Stomach smooth muscle (tissue), 2 donors: ENCODE measurements around the gene UBXN2A.
"Not testable (repeated sequence)": the region's sequence is repeated elsewhere in the genome, so short reads cannot be mapped to it uniquely, and the experiment has no call there.

Source experiments
- H3K27ac ChIP-seq: one replicate; pipeline ENCODE4 v1.7.0; 2013; ENCODE audit warnings: mild to moderate bottlenecking, low read length, inconsistent platforms
- H3K27me3 ChIP-seq, 2 donors: one replicate each; pipeline ENCODE4 v1.7.0; 2013; ENCODE audit warnings: low read length in 2 of 2; ENCODE audit not compliant: insufficient read depth in 2 of 2, control insufficient read depth in 1 of 2
- H3K36me3 ChIP-seq, 2 donors: one replicate each; pipeline ENCODE4 v1.7.0; 2013; ENCODE audit warnings: low read length in 2 of 2; ENCODE audit not compliant: control insufficient read depth in 2 of 2, insufficient read depth in 2 of 2
- H3K4me1 ChIP-seq: one replicate; pipeline ENCODE4 v1.7.0; 2013; ENCODE audit warnings: low read length; ENCODE audit not compliant: control insufficient read depth, insufficient read depth
- H3K4me3 ChIP-seq, 2 donors: one replicate each; pipeline ENCODE4 v1.7.0; 2013; ENCODE audit warnings: low read length in 2 of 2
- H3K9ac ChIP-seq, 2 donors: one replicate each; pipeline ENCODE4 v1.7.0; 2013; ENCODE audit warnings: low read length in 2 of 2, mild to moderate bottlenecking in 1 of 2
- H3K9me3 ChIP-seq, 2 donors: one replicate each; pipeline ENCODE4 v1.7.0; 2013; ENCODE audit warnings: low read length in 2 of 2; ENCODE audit not compliant: control insufficient read depth in 2 of 2
- donor health status: healthy.
- donor health status: Pancreatic carcinoma.

Gene UBXN2A

GRCh38 chr2:23943666-23944065, 3.4 kb downstream of the UBXN2A start:
- H3K27me3 ChIP-seq, result no peaks in the 10 kb centered on the region
- no peak overlapping the region for H3K9ac ChIP-seq
- no peak overlapping the region for H3K27ac ChIP-seq
- no peaks in the 10 kb centered on the region for H3K9me3 ChIP-seq
- no peak overlapping the region for H3K4me3 ChIP-seq
- H3K36me3 ChIP-seq, result peaks cover 0 to 3% of the 10 kb centered on the region in 2 donors
- peaks cover 24% of the 10 kb centered on the region for H3K4me1 ChIP-seq

GRCh38 chr2:23944527-23944926, 4.3 kb downstream of the UBXN2A start:
- no peak overlapping the region for H3K9ac ChIP-seq

DNA sequence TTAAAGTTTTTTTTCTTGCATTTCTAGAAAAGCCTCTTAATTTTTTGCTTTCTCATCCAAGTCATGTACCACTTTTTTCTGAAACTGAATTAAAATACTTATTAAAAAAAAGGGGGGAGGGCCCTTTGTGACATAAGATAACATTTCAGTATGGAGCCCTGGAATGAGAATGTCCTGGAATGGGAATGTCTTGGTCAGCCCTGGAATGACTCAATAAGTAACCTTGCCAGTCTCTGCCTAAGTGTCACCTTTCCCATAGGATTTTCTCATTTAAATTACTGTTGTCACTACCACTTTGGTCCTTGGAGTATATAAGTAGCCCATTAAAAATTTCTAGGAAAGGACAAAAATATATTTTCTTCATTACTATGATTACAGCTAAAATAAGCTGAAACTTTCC, 4.7 kb downstream of the UBXN2A start:
- H3K27me3 ChIP-seq, result no peaks in the 10 kb centered on the region
- H3K9me3 ChIP-seq, result no peaks in the 10 kb centered on the region
- peaks cover 15% of the 10 kb centered on the region for H3K4me1 ChIP-seq
- H3K4me3 ChIP-seq, result no peak overlapping the region
- peaks cover 0 to 3% of the 10 kb centered on the region in 2 donors for H3K36me3 ChIP-seq
- H3K27ac ChIP-seq, result no peak overlapping the region
- H3K9ac ChIP-seq, result no peak overlapping the region

More at GRCh38 chr2:23944527-23944926, 4.3 kb downstream of the UBXN2A start:
- Histone ChIP-seq H3K9me3 (no peaks in the 10 kb centered on the region), H3K27ac (no peak overlapping the region), H3K4me1 (peaks cover 20% of the 10 kb centered on the region), H3K36me3 (peaks cover 0 to 3% of the 10 kb centered on the region in 2 donors), H3K4me3 (no peak overlapping the region), H3K27me3 (no peaks in the 10 kb centered on the region)

DNA sequence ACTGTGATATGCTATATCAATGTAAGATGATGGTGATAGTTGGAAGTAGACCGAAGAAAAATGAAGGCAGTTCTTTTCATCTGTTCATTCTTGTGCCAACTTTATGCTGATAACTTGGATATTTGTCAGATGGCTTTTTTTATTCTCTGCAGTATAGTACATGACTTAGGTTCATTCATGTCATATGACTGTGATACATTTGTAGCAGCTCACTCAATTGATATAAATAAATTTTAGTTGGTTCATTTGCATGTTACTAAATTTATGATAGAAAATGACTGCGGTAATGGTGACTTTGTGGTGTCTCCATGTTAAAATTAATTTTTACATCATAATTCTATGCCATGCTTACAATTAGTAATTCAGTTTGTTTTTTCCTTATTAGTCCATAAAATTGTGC, 7.1 kb downstream of the UBXN2A start:
- Histone ChIP-seq H3K27me3 (no peaks in the 10 kb centered on the region), H3K4me3 (no peak overlapping the region), H3K9ac (no peak overlapping the region), H3K9me3 (no peaks in the 10 kb centered on the region), H3K36me3 (peaks cover 0 to 3% of the 10 kb centered on the region in 2 donors), H3K4me1 (peaks cover 4% of the 10 kb centered on the region), H3K27ac (no peak overlapping the region)

DNA sequence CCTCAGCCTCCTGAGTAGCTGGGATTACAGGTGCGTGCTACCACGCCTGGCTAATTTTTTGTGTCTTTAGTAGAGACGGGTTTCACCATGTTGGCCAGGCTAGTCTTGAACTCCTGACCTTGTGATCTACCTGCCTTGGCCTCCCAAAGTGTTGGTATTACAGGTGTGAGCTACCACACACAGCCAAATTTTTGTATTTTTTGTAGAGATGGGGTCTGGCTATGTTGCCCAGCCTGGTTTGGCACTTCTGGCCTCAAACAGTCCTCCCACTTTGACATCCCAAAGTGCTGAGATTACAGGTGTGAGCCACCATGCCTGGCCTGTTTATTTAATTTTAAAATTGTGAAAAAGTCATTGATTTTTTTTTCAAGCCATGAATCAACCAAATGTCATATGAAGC, 12.3 kb downstream of the UBXN2A start:
- not testable (repeated sequence) for H3K27ac ChIP-seq

DNA sequence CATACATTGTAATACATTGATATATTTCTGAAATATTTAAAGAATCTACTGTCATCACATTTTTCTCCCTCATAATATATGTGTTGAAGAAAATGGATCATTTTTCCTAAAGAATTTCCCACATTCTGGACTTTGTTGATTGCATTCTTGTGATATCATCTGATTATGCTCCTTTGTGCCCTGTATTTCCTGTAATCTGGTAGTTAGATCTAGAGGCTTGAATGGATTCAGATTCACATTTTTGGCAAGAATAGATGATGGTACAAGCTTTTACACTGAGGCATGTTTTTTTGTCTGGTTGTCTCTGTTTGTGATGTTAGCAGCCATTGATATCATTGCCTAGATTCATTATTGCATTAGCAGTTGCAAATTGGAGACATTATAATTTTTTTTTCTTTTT, 13.4 kb downstream of the UBXN2A start:
- Histone ChIP-seq H3K4me3 (no peak overlapping the region), H3K36me3 (no peaks in the 10 kb centered on the region), H3K4me1 (no peaks in the 10 kb centered on the region), H3K27ac (no peak overlapping the region), H3K9me3 (no peaks in the 10 kb centered on the region), H3K9ac (no peak overlapping the region), H3K27me3 (no peaks in the 10 kb centered on the region)

More for the DNA sequence above, 12.3 kb downstream of the UBXN2A start:
- not testable (repeated sequence) for H3K36me3 ChIP-seq, H3K9me3 ChIP-seq, H3K9ac ChIP-seq, H3K27me3 ChIP-seq, H3K4me1 ChIP-seq, H3K4me3 ChIP-seq

GRCh38 chr2:23954325-23955014, 14.2 kb downstream of the UBXN2A start:
- Histone ChIP-seq H3K36me3 (no peaks in the 10 kb centered on the region), H3K9ac (no peak overlapping the region), H3K4me1 (no peaks in the 10 kb centered on the region), H3K4me3 (no peak overlapping the region), H3K27me3 (no peaks in the 10 kb centered on the region), H3K9me3 (no peaks in the 10 kb centered on the region), H3K27ac (no peak overlapping the region)

DNA sequence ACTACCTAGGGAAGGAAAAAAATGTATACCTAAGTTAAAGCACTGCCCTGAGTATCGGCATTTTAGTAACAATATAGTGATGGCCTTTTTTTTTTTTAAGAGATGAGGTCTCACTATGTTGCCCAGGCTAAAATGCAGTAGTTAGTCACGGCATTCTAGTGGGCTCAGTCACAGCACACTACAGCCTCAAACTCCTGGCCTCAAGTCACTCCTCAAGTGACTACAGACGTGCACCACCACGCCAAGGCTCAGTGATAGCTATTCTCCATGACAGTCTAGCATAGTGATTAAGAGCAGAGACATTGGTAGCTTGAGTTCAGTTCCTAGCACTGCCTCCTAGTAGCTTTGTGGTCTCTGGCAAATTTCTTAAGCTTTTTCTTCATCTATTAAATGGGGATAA, 27.6 kb downstream of the UBXN2A start:
- Histone ChIP-seq H3K27ac (no peak overlapping the region), H3K4me1 (no peaks in the 10 kb centered on the region), H3K9me3 (no peaks in the 10 kb centered on the region), H3K4me3 (no peak overlapping the region), H3K27me3 (no peaks in the 10 kb centered on the region), H3K9ac (no peak overlapping the region), H3K36me3 (peaks cover 3 to 4% of the 10 kb centered on the region in 2 donors)

- Histone ChIP-seq H3K9ac (no peak overlapping the region), H3K4me3 (no peak overlapping the region), H3K36me3 (peaks cover 0 to 2% of the 10 kb centered on the region in 2 donors), H3K9me3 (no peaks in the 10 kb centered on the region), H3K4me1 (no peaks in the 10 kb centered on the region), H3K27me3 (no peaks in the 10 kb centered on the region), H3K27ac (no peak overlapping the region)
Measured at GRCh38 chr2:23976883-23977282, 36.6 kb downstream of the UBXN2A start.

GRCh38 chr2:23988371-23988770, 48.1 kb downstream of the UBXN2A start:
- peaks cover 0 to 4% of the 10 kb centered on the region in 2 donors for H3K36me3 ChIP-seq
- no peaks in the 10 kb centered on the region for H3K27me3 ChIP-seq
- H3K9ac ChIP-seq, result no peak overlapping the region
- H3K4me1 ChIP-seq, result no peaks in the 10 kb centered on the region
- no peaks in the 10 kb centered on the region for H3K9me3 ChIP-seq
- H3K4me3 ChIP-seq, result no peak overlapping the region
- H3K27ac ChIP-seq, result no peak overlapping the region

DNA sequence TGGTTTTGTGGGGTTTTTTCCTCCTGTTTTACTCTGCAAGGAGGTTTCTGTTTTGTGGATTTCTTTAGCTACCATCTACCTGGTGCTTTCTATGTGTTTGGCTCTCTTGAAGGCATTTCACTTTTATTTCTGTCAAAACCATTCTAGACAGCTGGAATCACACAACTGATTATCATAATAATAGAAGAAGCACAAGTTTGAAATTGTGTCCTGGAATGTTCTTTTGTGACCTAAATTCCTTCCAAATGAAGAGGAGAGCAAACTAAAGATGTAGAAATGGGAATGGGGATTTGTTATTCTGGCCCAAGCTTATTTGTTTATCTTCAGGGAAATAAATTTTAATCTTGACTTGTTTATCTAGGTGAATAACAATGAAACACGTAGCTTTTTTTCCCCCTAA, 52.7 kb downstream of the UBXN2A start:
- no peak overlapping the region for H3K9ac ChIP-seq
- no peaks in the 10 kb centered on the region for H3K9me3 ChIP-seq
- H3K27me3 ChIP-seq, result no peaks in the 10 kb centered on the region
- no peaks in the 10 kb centered on the region for H3K36me3 ChIP-seq
- no peak overlapping the region for H3K27ac ChIP-seq
- no peaks in the 10 kb centered on the region for H3K4me1 ChIP-seq
- H3K4me3 ChIP-seq, result no peak overlapping the region
